Esophagus muscularis mucosa (tissue), 4 donors: Measurements from ENCODE around the gene PTPRB. TPM values are rescaled to one million over a fixed set of nuclear protein-coding genes. Genes with fewer than 3 reads are reported as not detected.

Experiments used
- DNase-seq: peaks from one replicate; pipeline ENCODE4 v3.0.0-alpha.2; 2017; ENCODE audit errors: extremely low spot score
- H3K27ac ChIP-seq, 4 donors: fragments of 200-600 bp; sonication (generic); replicated peaks in 1 of 4; 1 replicate in 3 of 4; 2 replicates in 1 of 4; pipeline ENCODE4 v1.5.1; 2016 to 2019; ENCODE audit warnings: mild to moderate bottlenecking in 1 of 4
- H3K27me3 ChIP-seq, 4 donors: fragments of 200-600 bp; sonication (generic); one replicate each; pipeline versions ENCODE4 v1.5.1 to v1.6.0; 2016 to 2019
- H3K36me3 ChIP-seq, 4 donors: fragments of 200-600 bp; sonication (generic); one replicate each; pipeline ENCODE4 v1.5.1; 2016 to 2019
- H3K4me1 ChIP-seq, 4 donors: fragments of 200-600 bp; sonication (generic); one replicate each; pipeline ENCODE4 v1.5.1; 2016 to 2019
- H3K4me3 ChIP-seq, 4 donors: fragments of 200-600 bp; sonication (generic); 1 replicate in 2 of 4; 2 replicates in 2 of 4; pipeline ENCODE4 v1.5.1; 2016 to 2019; ENCODE audit warnings: mild to moderate bottlenecking in 4 of 4, moderate library complexity in 1 of 4
- H3K9me3 ChIP-seq, 4 donors: fragments of 200-600 bp; sonication (generic); 1 replicate in 3 of 4; 2 replicates in 1 of 4; pipeline ENCODE4 v1.5.1; 2016 to 2019
- CTCF ChIP-seq, 3 experiments: fragments of 200-600 bp in 2 of 3; fragments of 450-650 bp in 1 of 3; sonication (generic) in 2 of 3; IDR thresholded peaks; one replicate each; pipeline ENCODE4 v1.5.1; 2017 to 2019; ENCODE audit warnings: antibody characterized with exemption in 3 of 3, mild to moderate bottlenecking in 2 of 3, moderate library complexity in 1 of 3
- EP300 ChIP-seq: sonication (generic); formaldehyde crosslinking; IDR thresholded peaks from one replicate; pipeline ENCODE4 v1.6.1; 2017; ENCODE audit warnings: antibody characterized with exemption
- POLR2A ChIP-seq: fragments of 450-650 bp; IDR thresholded peaks from one replicate; pipeline ENCODE4 v1.6.1; 2017; ENCODE audit warnings: antibody characterized with exemption, moderate library complexity, mild to moderate bottlenecking, low read depth
- POLR2AphosphoS5 ChIP-seq, 2 donors: sonication (generic); formaldehyde crosslinking; IDR thresholded peaks; one replicate each; pipeline ENCODE4 v1.6.1; 2017; ENCODE audit warnings: antibody characterized with exemption in 2 of 2
- WGBS: methylation state at CpG from one replicate; pipeline ENCODE4 v1.1.5; 2018; 5-methylcytosine and 5-hydroxymethylcytosine counted together
- intact Hi-C: fragments of 100-400 bp; cut with DNase I; formaldehyde crosslinking; loops from one replicate; pipeline ENCODE4 v1.15.1; 2023
- total RNA-seq, 4 donors: library from RNA; depleted of rRNA; stranded (reverse); fragments of >200 nt; gene quantifications; one replicate each; pipeline versions ENCODE4 v1.1.0 to v1.2.1, GENCODE V29; 2016

The PTPRB gene
- total RNA-seq, 4 donors from 2014 or later: 22.0 to 41.9 (median 30.4) TPM

DNA sequence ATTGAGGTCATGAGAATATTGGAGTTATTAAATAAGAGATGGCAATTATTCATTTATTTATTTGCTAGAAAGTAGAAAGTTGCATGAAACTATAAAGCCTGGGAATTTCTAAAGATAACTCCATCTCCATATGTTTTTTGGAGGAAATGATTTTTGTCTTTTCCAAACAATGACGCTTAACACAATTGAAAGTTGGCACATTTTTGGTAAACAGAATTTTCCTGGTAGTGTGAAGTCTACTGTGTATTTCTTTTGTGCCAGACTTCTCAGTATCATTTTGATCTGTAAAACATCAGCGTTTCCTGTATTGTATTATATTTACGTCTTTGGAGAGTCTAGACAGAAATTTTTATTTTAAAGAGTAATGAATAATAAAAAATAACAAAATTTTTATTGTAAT is 33.7 kb upstream of the PTPRB start:
- DNase-seq: no peak
- Histone ChIP-seq H3K9me3 (no peaks in the 10 kb centered on the region), H3K36me3 (no peaks in the 10 kb centered on the region), H3K27me3 (no peaks in the 10 kb centered on the region), H3K4me1 (no peaks in the 10 kb centered on the region), H3K4me3 (no peak overlapping the region), H3K27ac (no peak overlapping the region)
- WGBS: 53% methylated on average over 3 of the region's 3 CpGs
- TF ChIP-seq EP300: no peak
- TF ChIP-seq POLR2A: no peak
- no peak for TF ChIP-seq POLR2AphosphoS5 (IDR thresholded peaks at IDR 0.05)
- TF ChIP-seq CTCF (IDR thresholded peaks at IDR 0.05): no peak
- intact Hi-C loops: no loop called here

DNA sequence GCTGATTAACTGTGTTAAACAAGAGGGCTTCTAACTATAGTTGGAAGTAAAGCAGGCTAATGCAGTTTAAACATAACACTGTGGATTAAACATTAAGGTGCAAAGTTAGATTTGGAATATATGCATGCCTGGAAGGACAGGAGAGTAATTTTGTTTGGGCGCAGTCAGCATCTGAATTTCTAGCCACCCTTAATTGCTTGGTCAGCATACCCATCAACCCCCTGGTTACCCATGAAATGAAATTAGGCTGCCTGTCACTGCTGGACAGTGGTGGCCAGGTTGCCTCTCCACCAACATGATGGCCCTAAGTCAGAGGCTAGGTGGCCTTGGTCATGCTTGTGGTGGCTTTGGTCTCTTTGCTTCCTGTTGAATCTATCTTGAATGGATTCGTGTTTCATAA is 30.0 kb upstream of the PTPRB start:
- Histone ChIP-seq H3K4me3 (no peak overlapping the region), H3K27ac (no peak overlapping the region), H3K4me1 (peaks cover 0 to 5% (median 3%) of the 10 kb centered on the region in 4 donors), H3K36me3 (no peaks in the 10 kb centered on the region), H3K9me3 (no peaks in the 10 kb centered on the region), H3K27me3 (no peaks in the 10 kb centered on the region)
- DNase-seq: no peak
- 91% methylated on average over 2 of the region's 2 CpGs for WGBS
- intact Hi-C loops: no loop called here
- TF ChIP-seq POLR2AphosphoS5 (IDR thresholded peaks at IDR 0.05): no peak
- TF ChIP-seq POLR2A: no peak
- no peak for TF ChIP-seq CTCF (IDR thresholded peaks at IDR 0.05)
- no peak for TF ChIP-seq EP300

- Histone ChIP-seq H3K4me3 (no peak overlapping the region), H3K36me3 (no peaks in the 10 kb centered on the region), H3K27ac (no peak overlapping the region), H3K4me1 (peaks cover 0 to 8% (median 5%) of the 10 kb centered on the region in 4 donors), H3K9me3 (no peaks in the 10 kb centered on the region), H3K27me3 (no peaks in the 10 kb centered on the region)
- WGBS: 89% methylated on average over 1 of the region's 1 CpG
- intact Hi-C loops: no loop called here
- TF ChIP-seq POLR2A (no peak), EP300 (no peak), POLR2AphosphoS5 (IDR thresholded peaks at IDR 0.05) (no peak)
- DNase-seq: no peak
Observed at GRCh38 chr12:70666364-70666763, 29.1 kb upstream of the PTPRB start.

DNA sequence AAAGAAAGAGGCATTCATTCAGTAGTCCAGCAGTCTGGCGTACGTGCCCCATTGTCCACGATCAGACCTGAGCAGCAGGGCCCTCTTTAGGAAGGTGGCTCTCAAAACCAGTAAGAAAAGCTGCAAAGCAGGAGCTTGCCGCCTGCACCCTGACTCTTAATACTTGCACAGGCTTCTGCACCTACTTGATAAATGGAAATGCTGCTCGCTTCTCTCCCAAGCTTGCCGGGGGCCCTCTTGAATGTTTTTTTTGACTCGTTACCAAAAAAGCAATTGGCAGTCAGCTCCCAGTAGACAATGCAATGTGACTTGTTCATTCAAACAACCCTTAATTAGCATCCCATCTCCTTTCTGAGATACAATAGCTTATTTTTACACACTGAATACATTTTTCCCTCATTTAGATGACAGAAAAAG is 27.2 kb upstream of the PTPRB start:
- 48% methylated on average over 7 of the region's 7 CpGs for WGBS
- TF ChIP-seq POLR2AphosphoS5 (IDR thresholded peaks at IDR 0.05): no peak
- TF ChIP-seq EP300: no peak
- TF ChIP-seq CTCF (IDR thresholded peaks at IDR 0.05): no peak
- TF ChIP-seq POLR2A: no peak
- Histone ChIP-seq H3K27me3 (no peaks in the 10 kb centered on the region), H3K9me3 (no peaks in the 10 kb centered on the region), H3K4me1 (peaks cover 0 to 13% (median 5%) of the 10 kb centered on the region in 4 donors), H3K27ac (no peak overlapping the region), H3K36me3 (no peaks in the 10 kb centered on the region), H3K4me3 (no peak overlapping the region)
- intact Hi-C loops: no loop called here
- no peak for DNase-seq

DNA sequence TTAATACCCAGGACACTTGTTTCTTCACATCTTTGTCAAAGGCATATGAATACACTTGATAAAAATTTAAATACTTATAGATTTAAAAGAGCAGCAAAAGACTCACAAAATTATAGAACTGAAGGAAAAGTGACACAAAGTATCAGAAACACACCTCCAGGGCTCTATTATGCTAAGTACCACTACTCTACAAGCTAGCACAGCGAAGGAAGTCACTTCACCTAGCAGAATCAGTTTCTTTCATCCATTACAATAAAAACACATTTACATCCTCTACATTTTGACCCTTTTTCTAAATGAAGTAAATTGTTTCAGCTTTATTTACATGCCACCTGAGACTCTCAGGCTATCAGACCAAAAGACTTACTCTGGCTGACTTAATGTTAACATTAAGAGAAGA is 26.6 kb upstream of the PTPRB start:
- intact Hi-C loops: no loop called here
- Histone ChIP-seq H3K36me3 (no peaks in the 10 kb centered on the region), H3K4me3 (no peak overlapping the region), H3K9me3 (no peaks in the 10 kb centered on the region), H3K4me1 (peaks cover 0 to 13% (median 5%) of the 10 kb centered on the region in 4 donors), H3K27ac (no peak overlapping the region), H3K27me3 (no peaks in the 10 kb centered on the region)
- no peak for DNase-seq
- 89% methylated on average over 1 of the region's 1 CpG for WGBS
- TF ChIP-seq POLR2A (no peak), POLR2AphosphoS5 (IDR thresholded peaks at IDR 0.05) (no peak), CTCF (IDR thresholded peaks at IDR 0.05) (no peak), EP300 (no peak)
